H1 (cell line): ENCODE results near the gene BRMS1L.

Experiments
- ATF2 ChIP-seq: IDR thresholded peaks from 2 replicates; pipeline ENCODE4 v1.6.1; 2012; ENCODE audit warnings: low read length, inconsistent platforms
- BCL11A ChIP-seq, 2 experiments: IDR thresholded peaks; one replicate each; pipeline ENCODE4 v1.6.1; 2011; ENCODE audit warnings: low read depth in 2 of 2, low read length in 2 of 2, mild to moderate bottlenecking in 2 of 2
- CTCF ChIP-seq, 3 experiments: IDR thresholded peaks; 1 replicate in 2 of 3; 2 replicates in 1 of 3; pipeline versions ENCODE4 v1.5.1 to v1.6.1; 2011; ENCODE audit warnings: low read length in 3 of 3, mild to moderate bottlenecking in 3 of 3, inconsistent platforms in 2 of 3, low read depth in 1 of 3, moderate library complexity in 1 of 3; ENCODE audit not compliant: insufficient read depth in 1 of 3; ENCODE audit errors: control extremely low read depth in 1 of 3
- EZH2 ChIP-seq: fragments of 200-600 bp; sonication (generic); IDR thresholded peaks from 2 replicates; pipeline ENCODE4 v1.7.1; 2012; ENCODE audit warnings: low read depth, mild to moderate bottlenecking, moderate library complexity, low read length, inconsistent platforms; ENCODE audit not compliant: severe bottlenecking
- JUN ChIP-seq: IDR thresholded peaks from 2 replicates; pipeline ENCODE4 v1.6.1; 2011; ENCODE audit warnings: low read depth, mild to moderate bottlenecking, improper control_type of control experiment, low read length
- JUND ChIP-seq: IDR thresholded peaks from 2 replicates; pipeline ENCODE4 v1.6.1; 2011; ENCODE audit warnings: mild to moderate bottlenecking, improper control_type of control experiment, low read length
- POLR2A ChIP-seq, 2 experiments: IDR thresholded peaks; 1 replicate in 1 of 2; 2 replicates in 1 of 2; pipeline ENCODE4 v1.6.1; 2011; ENCODE audit warnings: low read depth in 2 of 2, low read length in 2 of 2, mild to moderate bottlenecking in 2 of 2; ENCODE audit errors: control extremely low read depth in 1 of 2
- RAD21 ChIP-seq, 2 experiments: IDR thresholded peaks in 1 of 2; conservative IDR thresholded peaks in 1 of 2; 2 replicates each; pipeline ENCODE4 v1.6.1; 2011; ENCODE audit warnings: low read depth in 2 of 2, low read length in 2 of 2, improper control_type of control experiment in 1 of 2, inconsistent platforms in 1 of 2, mild to moderate bottlenecking in 1 of 2, moderate library complexity in 1 of 2
- SP2 ChIP-seq: IDR thresholded peaks from 2 replicates; pipeline ENCODE4 v1.6.1; 2012; ENCODE audit warnings: mild to moderate bottlenecking, low read length, inconsistent platforms

- TF ChIP-seq POLR2A (IDR thresholded peaks at IDR 0.05; ENCODE audit: control extremely low read depth in 1 of 2, low read depth in 2 of 2, low read length in 2 of 2) = no peak
- TF ChIP-seq JUN = no peak
- no peak for TF ChIP-seq CTCF (IDR thresholded peaks at IDR 0.05; ENCODE audit: control extremely low read depth in 1 of 3, insufficient read depth in 1 of 3, low read depth in 1 of 3, low read length in 3 of 3)
- no peak for TF ChIP-seq SP2
- no peak for TF ChIP-seq BCL11A (IDR thresholded peaks at IDR 0.05; ENCODE audit: low read depth in 2 of 2, low read length in 2 of 2)
- TF ChIP-seq EZH2 = no peak
- no peak for TF ChIP-seq RAD21 (IDR thresholded peaks at IDR 0.05 in 1 of 2, conservative IDR thresholded peaks at IDR 0.05 in 1 of 2; ENCODE audit: low read depth in 2 of 2, low read length in 2 of 2)
- TF ChIP-seq ATF2 = no peak
- no peak for TF ChIP-seq JUND
These were observed 27.1 kb downstream of the BRMS1L start for GRCh38 chr14:35853225-35853624.
